ENCODE data around the gene ZSCAN26. TPM values are rescaled to one million over a fixed set of nuclear protein-coding genes. Genes with fewer than 3 reads are reported as not detected.

Gene ZSCAN26
- total RNA-seq, 1 donor from 2014 or later, result 13.3 TPM

- Histone ChIP-seq H3K27ac (replicated peaks) (no peak overlapping the region), H3K36me3 (peaks cover 35% of the 10 kb centered on the region), H3K4me3 (peak overlapping the region; percentile 89), H3K9me3 (replicated peaks) (no peaks in the 10 kb centered on the region), H3K4me1 (peaks cover 40% of the 10 kb centered on the region), H3K27me3 (ENCODE audit: low read depth) (no peaks in the 10 kb centered on the region)
- DNase-seq, result no peak
- intact Hi-C loops (cut with micrococcal nuclease), result loop anchor here (10.0 kb wide), 1 partner anchor 106 kb away; the partner anchor contains the start of gene ZKSCAN8
- TF ChIP-seq CTCF (IDR thresholded peaks at IDR 0.05; ENCODE audit: borderline replicate concordance), result no peak
Observed at GRCh38 chr6:28250747-28251146, 16.2 kb upstream of the ZSCAN26 start.

GRCh38 chr6:28251661-28252008 is 15.3 kb upstream of the ZSCAN26 start:
- Histone ChIP-seq H3K36me3 (peaks cover 26% of the 10 kb centered on the region), H3K4me3 (peak overlapping the region; percentile 89), H3K9me3 (replicated peaks) (no peaks in the 10 kb centered on the region), H3K27me3 (ENCODE audit: low read depth) (no peaks in the 10 kb centered on the region), H3K27ac (replicated peaks) (peak overlapping the region; percentile 62), H3K4me1 (peaks cover 40% of the 10 kb centered on the region)
- DNase-seq, result no peak
- no peak for TF ChIP-seq CTCF (IDR thresholded peaks at IDR 0.05; ENCODE audit: borderline replicate concordance)
- intact Hi-C loops (cut with micrococcal nuclease), result loop anchor here (10.0 kb wide), 1 partner anchor 107 kb away; the partner anchor contains the start of gene ZKSCAN8

- intact Hi-C loops (cut with micrococcal nuclease), result loop anchor here (10.0 kb wide), 1 partner anchor 107 kb away; the partner anchor contains the start of gene ZKSCAN8
- Histone ChIP-seq H3K27ac (replicated peaks) (peak within 1 kb of the TSS; percentile 62), H3K27me3 (ENCODE audit: low read depth) (no peaks in the 10 kb centered on the region), H3K4me3 (peak within 1 kb of the TSS; percentile 89), H3K9me3 (replicated peaks) (no peaks in the 10 kb centered on the region), H3K36me3 (peaks cover 19% of the 10 kb centered on the region), H3K4me1 (peaks cover 34% of the 10 kb centered on the region)
- DNase-seq, result peak; percentile 74
- TF ChIP-seq CTCF (IDR thresholded peaks at IDR 0.05; ENCODE audit: borderline replicate concordance), result no peak
Observed at GRCh38 chr6:28252009-28252975, 14.7 kb upstream of the ZSCAN26 start, which contains the start of gene ZKSCAN4. Gene ZKSCAN4, minus strand, starts transcription at chr6:28252269. Its CDS starts 289 bp downstream, at chr6:28251980.

- intact Hi-C loops (cut with micrococcal nuclease), result loop anchor here (10.0 kb wide), 1 partner anchor 109 kb away; the partner anchor contains the start of gene ZKSCAN8
- H3K4me1 ChIP-seq, result peaks cover 39% of the 10 kb centered on the region
- peaks cover under 1% of the 10 kb centered on the region for H3K9me3 ChIP-seq (replicated peaks)
- H3K27ac ChIP-seq (replicated peaks), result no peak overlapping the region
- no peaks in the 10 kb centered on the region for H3K27me3 ChIP-seq (ENCODE audit: low read depth)
- DNase-seq, result no peak
- H3K4me3 ChIP-seq, result no peak overlapping the region
- no peak for TF ChIP-seq CTCF (IDR thresholded peaks at IDR 0.05; ENCODE audit: borderline replicate concordance)
- peaks cover 3% of the 10 kb centered on the region for H3K36me3 ChIP-seq
Observed at GRCh38 chr6:28254121-28254519, 12.8 kb upstream of the ZSCAN26 start.

- intact Hi-C loops (cut with micrococcal nuclease), result loop anchor here (10.0 kb wide), 1 partner anchor 112 kb away; the partner anchor contains the start of gene ZKSCAN8
Observed at GRCh38 chr6:28257042-28257441, 9.9 kb upstream of the ZSCAN26 start.

More at GRCh38 chr6:28257042-28257441, 9.9 kb upstream of the ZSCAN26 start:
- Histone ChIP-seq H3K27ac (replicated peaks) (no peak overlapping the region), H3K27me3 (ENCODE audit: low read depth) (no peaks in the 10 kb centered on the region), H3K4me3 (no peak overlapping the region), H3K36me3 (no peaks in the 10 kb centered on the region), H3K9me3 (replicated peaks) (peaks cover 24% of the 10 kb centered on the region), H3K4me1 (peaks cover 23% of the 10 kb centered on the region)
- no peak for TF ChIP-seq CTCF (IDR thresholded peaks at IDR 0.05; ENCODE audit: borderline replicate concordance)
- no peak for DNase-seq
